DOHH2 (cell line): ENCODE results near the gene SNF8.
A peak's percentile ranks its signal among the peaks of the same experiment; 100 is the strongest.

ENCODE experiments used
- H3F3A ChIP-seq: fragments of 200-600 bp; sonication (generic), shearing (Covaris generic); 2 replicates; pipeline ENCODE4 v1.6.0; 2016; ENCODE audit warnings: antibody characterized with exemption, mild to moderate bottlenecking; ENCODE audit not compliant: control insufficient read depth, insufficient read depth
- H3K27ac ChIP-seq: fragments of 200-600 bp; sonication (generic); 2 replicates; pipeline ENCODE4 v1.5.1; 2014; ENCODE audit warnings: low read depth, mild to moderate bottlenecking, low read length, moderate library complexity
- H3K27me3 ChIP-seq: fragments of 200-600 bp; sonication (generic); 2 replicates; pipeline ENCODE4 v1.6.1; 2014; ENCODE audit warnings: mild to moderate bottlenecking, low read length, mixed read lengths; ENCODE audit not compliant: control insufficient read depth
- H3K36me3 ChIP-seq: fragments of 200-600 bp; sonication (generic); 2 replicates; pipeline ENCODE4 v1.6.1; 2014; ENCODE audit warnings: mild to moderate bottlenecking, low read length, moderate library complexity, mixed read lengths; ENCODE audit not compliant: control insufficient read depth
- H3K4me1 ChIP-seq: fragments of 200-600 bp; sonication (generic); 2 replicates; pipeline ENCODE4 v1.6.1; 2014; ENCODE audit warnings: mild to moderate bottlenecking, low read length, mixed read lengths; ENCODE audit not compliant: control insufficient read depth
- H3K4me2 ChIP-seq: fragments of 200-600 bp; sonication (generic); 2 replicates; pipeline ENCODE4 v1.6.0; 2014; ENCODE audit warnings: mild to moderate bottlenecking, low read length, moderate library complexity
- H3K4me3 ChIP-seq: fragments of 200-600 bp; sonication (generic); 2 replicates; pipeline ENCODE4 v1.5.1; 2014; ENCODE audit warnings: mild to moderate bottlenecking, low read length, mixed read lengths
- H3K79me2 ChIP-seq: fragments of 200-600 bp; sonication (generic); 2 replicates; pipeline ENCODE4 v1.6.1; 2014; ENCODE audit warnings: mild to moderate bottlenecking, low read length, mixed read lengths; ENCODE audit not compliant: control insufficient read depth
- H3K9me2 ChIP-seq: fragments of 200-600 bp; sonication (generic); replicated peaks from 2 replicates; pipeline ENCODE4 v1.6.1; 2014; ENCODE audit warnings: mild to moderate bottlenecking, low read length, mixed read lengths; ENCODE audit not compliant: control insufficient read depth
- H3K9me3 ChIP-seq: fragments of 200-600 bp; sonication (generic); 2 replicates; pipeline ENCODE4 v1.6.1; 2014; ENCODE audit warnings: antibody characterized with exemption, low read length, mixed read lengths; ENCODE audit not compliant: control insufficient read depth, insufficient read depth
- H4K20me1 ChIP-seq: fragments of 200-600 bp; sonication (generic); 2 replicates; pipeline ENCODE4 v1.6.0; 2014; ENCODE audit warnings: low read depth, mild to moderate bottlenecking, antibody characterized with exemption, low read length, moderate library complexity; ENCODE audit not compliant: control insufficient read depth, insufficient read depth
- EZH2phosphoT487 ChIP-seq: fragments of 200-600 bp; sonication (generic); IDR thresholded peaks from 2 replicates; pipeline ENCODE4 v1.6.1; 2017; ENCODE audit warnings: borderline replicate concordance, mild to moderate bottlenecking, antibody characterized with exemption, low read length, moderate library complexity, mixed read lengths
- TF ChIP-seq, protein P1 (sequence below): fragments of 200-600 bp; sonication (generic); IDR thresholded peaks from one replicate; pipeline ENCODE4 v1.5.1; 2014; ENCODE audit warnings: antibody characterized with exemption, mild to moderate bottlenecking, low read depth, low read length; ENCODE audit not compliant: poor library complexity, severe bottlenecking

Gene SNF8

DNA sequence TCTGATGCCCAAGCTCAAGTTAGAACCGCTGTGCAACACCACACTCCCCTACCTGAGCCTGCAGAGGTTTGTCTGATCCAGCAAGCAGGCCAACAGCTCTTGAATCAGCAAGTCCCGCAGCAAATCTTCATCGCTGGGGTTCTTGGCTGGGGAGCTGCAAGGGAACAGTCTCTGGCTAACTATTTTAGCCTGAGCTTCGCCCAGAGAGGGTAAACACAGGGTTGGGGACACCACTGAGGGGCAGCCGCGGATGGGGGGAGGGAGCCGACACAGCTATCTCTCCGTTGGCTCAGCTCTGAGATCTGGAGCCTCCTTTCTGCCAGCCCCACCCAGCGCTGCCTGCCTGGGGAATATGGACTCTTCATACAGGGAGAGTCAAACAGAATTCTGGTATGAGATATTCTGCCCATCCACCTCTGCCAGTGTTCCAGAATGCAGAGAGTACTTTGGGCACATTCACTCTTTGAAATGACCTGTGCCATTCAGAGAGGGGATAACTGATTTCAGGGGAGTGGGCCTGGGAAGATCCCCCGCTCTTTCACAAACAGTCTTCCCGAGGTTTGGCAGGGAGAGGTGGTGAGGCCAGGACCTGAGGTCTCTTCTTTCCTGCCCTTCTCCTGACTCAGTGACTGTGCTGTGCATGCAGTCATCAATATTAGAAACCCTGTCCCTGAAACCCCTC, 16.3 kb upstream of the SNF8 start:
- TF ChIP-seq, protein P1, sequence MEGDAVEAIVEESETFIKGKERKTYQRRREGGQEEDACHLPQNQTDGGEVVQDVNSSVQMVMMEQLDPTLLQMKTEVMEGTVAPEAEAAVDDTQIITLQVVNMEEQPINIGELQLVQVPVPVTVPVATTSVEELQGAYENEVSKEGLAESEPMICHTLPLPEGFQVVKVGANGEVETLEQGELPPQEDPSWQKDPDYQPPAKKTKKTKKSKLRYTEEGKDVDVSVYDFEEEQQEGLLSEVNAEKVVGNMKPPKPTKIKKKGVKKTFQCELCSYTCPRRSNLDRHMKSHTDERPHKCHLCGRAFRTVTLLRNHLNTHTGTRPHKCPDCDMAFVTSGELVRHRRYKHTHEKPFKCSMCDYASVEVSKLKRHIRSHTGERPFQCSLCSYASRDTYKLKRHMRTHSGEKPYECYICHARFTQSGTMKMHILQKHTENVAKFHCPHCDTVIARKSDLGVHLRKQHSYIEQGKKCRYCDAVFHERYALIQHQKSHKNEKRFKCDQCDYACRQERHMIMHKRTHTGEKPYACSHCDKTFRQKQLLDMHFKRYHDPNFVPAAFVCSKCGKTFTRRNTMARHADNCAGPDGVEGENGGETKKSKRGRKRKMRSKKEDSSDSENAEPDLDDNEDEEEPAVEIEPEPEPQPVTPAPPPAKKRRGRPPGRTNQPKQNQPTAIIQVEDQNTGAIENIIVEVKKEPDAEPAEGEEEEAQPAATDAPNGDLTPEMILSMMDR = no peak
- TF ChIP-seq EZH2phosphoT487 = no peak
- no peak overlapping the region for H3K4me2 ChIP-seq
- H3K27me3 ChIP-seq = peaks cover 15% of the 10 kb centered on the region; the same call in 1 of the 2 replicates
- H3K36me3 ChIP-seq = no peaks in the 10 kb centered on the region
- no peaks in the 10 kb centered on the region for H3K9me3 ChIP-seq
- no peak overlapping the region for H3K27ac ChIP-seq
- H3K79me2 ChIP-seq = no peaks in the 10 kb centered on the region
- no peaks in the 10 kb centered on the region for H3K4me1 ChIP-seq
- no peaks in the 10 kb centered on the region for H3F3A ChIP-seq
- H3K4me3 ChIP-seq = no peak overlapping the region
- no peaks in the 10 kb centered on the region for H4K20me1 ChIP-seq
- no peaks in the 10 kb centered on the region for H3K9me2 ChIP-seq

DNA sequence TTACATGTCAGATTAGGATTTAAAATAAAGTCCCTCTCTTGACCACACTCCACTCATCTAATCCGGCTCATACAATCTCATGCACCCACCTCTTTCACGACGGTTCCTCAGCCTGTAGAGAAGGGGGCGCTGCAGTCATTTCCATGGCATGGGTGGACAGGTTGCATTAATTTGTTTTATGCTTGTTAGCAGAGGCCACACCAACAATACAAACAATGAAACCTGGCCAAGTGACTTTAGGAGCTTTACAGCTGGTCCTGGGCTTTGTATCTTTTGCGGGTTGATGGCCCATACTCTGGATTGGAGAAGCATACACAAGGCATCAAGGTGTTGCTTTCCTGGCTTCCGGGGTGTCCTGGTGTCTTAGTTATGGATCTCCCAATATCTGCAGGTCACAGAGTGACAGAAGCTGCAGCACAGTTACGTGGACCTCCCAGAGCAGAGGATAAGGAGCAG, 9.7 kb upstream of the SNF8 start:
- no peaks in the 10 kb centered on the region for H3K9me3 ChIP-seq
- no peak for TF ChIP-seq EZH2phosphoT487
- TF ChIP-seq, protein P1 = peak; percentile 68
- no peaks in the 10 kb centered on the region for H4K20me1 ChIP-seq
- peaks cover under 1% of the 10 kb centered on the region; the same call in 1 of the 2 replicates for H3K27me3 ChIP-seq
- H3K9me2 ChIP-seq = no peaks in the 10 kb centered on the region
- H3K4me3 ChIP-seq = no peak overlapping the region
- H3K27ac ChIP-seq = no peak overlapping the region
- H3F3A ChIP-seq = no peaks in the 10 kb centered on the region
- no peaks in the 10 kb centered on the region for H3K36me3 ChIP-seq
- no peak overlapping the region for H3K4me2 ChIP-seq
- peaks cover 15% of the 10 kb centered on the region for H3K4me1 ChIP-seq
- H3K79me2 ChIP-seq = no peaks in the 10 kb centered on the region

DNA sequence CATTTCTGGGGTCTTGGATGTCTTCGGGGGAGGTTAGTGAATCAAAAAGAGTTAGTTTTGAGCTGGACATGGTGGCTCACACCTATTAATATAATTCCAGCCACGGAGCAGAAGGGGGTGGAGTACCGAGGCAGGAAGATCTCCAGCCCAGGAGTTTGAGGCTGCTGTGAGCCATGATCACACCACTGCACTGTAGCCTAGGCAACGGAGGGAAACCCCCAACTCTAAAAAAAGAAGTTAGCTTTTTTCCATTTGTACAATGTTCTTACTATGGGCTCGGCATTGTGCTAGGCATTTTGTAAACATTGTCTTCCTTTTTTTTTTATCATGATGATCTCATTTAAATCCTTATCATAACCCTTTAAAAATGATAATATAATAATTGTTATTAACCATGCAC, 8.3 kb upstream of the SNF8 start:
- no peaks in the 10 kb centered on the region for H3K79me2 ChIP-seq
- H3K27me3 ChIP-seq = no peaks in the 10 kb centered on the region
- H3K27ac ChIP-seq = no peak overlapping the region
- H3K4me1 ChIP-seq = peaks cover 15% of the 10 kb centered on the region
- H3F3A ChIP-seq = no peaks in the 10 kb centered on the region
- TF ChIP-seq, protein P1 = no peak
- TF ChIP-seq EZH2phosphoT487 = no peak
- no peaks in the 10 kb centered on the region for H4K20me1 ChIP-seq
- H3K9me2 ChIP-seq = no peaks in the 10 kb centered on the region
- H3K9me3 ChIP-seq = no peaks in the 10 kb centered on the region
- peak overlapping the region; percentile 37 for H3K4me2 ChIP-seq
- H3K4me3 ChIP-seq = no peak overlapping the region
- no peaks in the 10 kb centered on the region for H3K36me3 ChIP-seq
